Smooth muscle cell (in vitro differentiated cells): ENCODE measurements around the gene MOGAT3. TPM values are rescaled to one million over a fixed set of nuclear protein-coding genes. Genes with fewer than 3 reads are reported as not detected.

Experiments used
- DNase-seq: peaks from one replicate; lab custom pipeline; 2025; ENCODE audit not compliant: unreplicated experiment; lab: John Stamatoyannopoulos, UW
- H2AFZ ChIP-seq: fragments of 200-600 bp; sonication (generic); 2 replicates; pipeline ENCODE4 v1.6.0; 2016; ENCODE audit warnings: antibody characterized with exemption, low read depth, mild to moderate bottlenecking
- H3F3A ChIP-seq: fragments of 200-600 bp; sonication (generic); 2 replicates; pipeline ENCODE4 v1.6.0; 2017; ENCODE audit warnings: antibody characterized with exemption, low read depth
- H3K27ac ChIP-seq: fragments of 200-600 bp; sonication (generic); 2 replicates; pipeline ENCODE4 v1.5.1; 2016; ENCODE audit warnings: low read depth, mild to moderate bottlenecking
- H3K27me3 ChIP-seq: fragments of 200-600 bp; sonication (generic); 2 replicates; pipeline ENCODE4 v1.6.1; 2016; ENCODE audit warnings: low read depth, mild to moderate bottlenecking
- H3K36me3 ChIP-seq: fragments of 200-600 bp; sonication (generic); 2 replicates; pipeline ENCODE4 v1.5.1; 2016; ENCODE audit warnings: low read depth
- H3K4me1 ChIP-seq: fragments of 200-600 bp; sonication (generic); 2 replicates; pipeline ENCODE4 v1.5.1; 2016; ENCODE audit warnings: low read depth
- H3K4me2 ChIP-seq: fragments of 200-600 bp; sonication (generic); 2 replicates; pipeline ENCODE4 v1.6.0; 2016; ENCODE audit warnings: mild to moderate bottlenecking
- H3K4me3 ChIP-seq: fragments of 200-600 bp; sonication (generic); 2 replicates; pipeline ENCODE4 v1.5.1; 2016; ENCODE audit warnings: mild to moderate bottlenecking
- H3K79me2 ChIP-seq: fragments of 200-600 bp; sonication (generic); 2 replicates; pipeline ENCODE4 v1.6.0; 2016; ENCODE audit warnings: low read depth, mild to moderate bottlenecking
- H3K9ac ChIP-seq: fragments of 200-600 bp; sonication (generic); 2 replicates; pipeline ENCODE4 v1.6.0; 2016; ENCODE audit warnings: low read depth
- H3K9me3 ChIP-seq: fragments of 200-600 bp; sonication (generic); replicated peaks from 2 replicates; pipeline ENCODE4 v1.5.1; 2016; ENCODE audit warnings: low read depth
- H4K20me1 ChIP-seq: fragments of 200-600 bp; sonication (generic); 2 replicates; pipeline ENCODE4 v1.6.0; 2016; ENCODE audit warnings: low read depth
- CTCF ChIP-seq: fragments of 200-600 bp; sonication (generic); IDR thresholded peaks from 2 replicates; pipeline ENCODE4 v1.5.1; 2017; ENCODE audit warnings: borderline replicate concordance, mild to moderate bottlenecking, antibody characterized with exemption; ENCODE audit not compliant: insufficient read depth, poor library complexity, severe bottlenecking
- WGBS: methylation state at CpG from one replicate; pipeline ENCODE4 v1.1.7; 2016; ENCODE audit warnings: low lambda C conversion rate; 5-methylcytosine and 5-hydroxymethylcytosine counted together
- polyA plus RNA-seq: library from polyadenylated mRNA; unstranded; fragments of >200 nt; fragmentation: Nextera tagmentation; extraction: Ambion mirVana; gene quantifications from 2 replicates; pipeline ENCODE4 v1.2.1, GENCODE V29; 2016
- total RNA-seq: library from RNA; depleted of rRNA; stranded (reverse); fragments of >200 nt; gene quantifications from 2 replicates; pipeline ENCODE4 v1.2.3, GENCODE V29; 2014

Gene MOGAT3
- total and polyA plus RNA-seq, 2 experiments from 2014 or later = not detected

GRCh38 chr7:101163279-101164070 lies 37.4 kb downstream of the MOGAT3 start:
- no peaks in the 10 kb centered on the region for H3K36me3 ChIP-seq
- H3K27ac ChIP-seq = no peak overlapping the region
- peaks cover 38% of the 10 kb centered on the region for H3K4me1 ChIP-seq
- H3K79me2 ChIP-seq = no peaks in the 10 kb centered on the region
- H3K27me3 ChIP-seq = peaks cover 49% of the 10 kb centered on the region
- TF ChIP-seq CTCF = no peak
- WGBS = 0% methylated on average over 49 of the region's 92 CpGs
- H3K4me2 ChIP-seq = peak overlapping the region; percentile 81
- no peak overlapping the region for H3K9ac ChIP-seq
- H3F3A ChIP-seq = peaks cover 13% of the 10 kb centered on the region
- peaks cover 62% of the 10 kb centered on the region for H4K20me1 ChIP-seq
- H2AFZ ChIP-seq = no peak overlapping the region
- no peaks in the 10 kb centered on the region for H3K9me3 ChIP-seq
- peak overlapping the region; percentile 38 for H3K4me3 ChIP-seq
- DNase-seq = no peak

- Histone ChIP-seq H3K4me3 (peak overlapping the region; percentile 38), H3K27me3 (peaks cover 41% of the 10 kb centered on the region), H3K27ac (peak overlapping the region; percentile 31), H3K79me2 (no peaks in the 10 kb centered on the region), H3K9ac (no peak overlapping the region), H3K4me2 (peak overlapping the region; percentile 81), H3K4me1 (peaks cover 38% of the 10 kb centered on the region), H3K9me3 (no peaks in the 10 kb centered on the region), H3K36me3 (no peaks in the 10 kb centered on the region), H3F3A (peaks cover 8% of the 10 kb centered on the region), H2AFZ (no peak overlapping the region), H4K20me1 (peaks cover 70% of the 10 kb centered on the region)
- DNase-seq = no peak
- no peak for TF ChIP-seq CTCF
- 1% methylated on average over 40 of the region's 74 CpGs for WGBS
Measured at GRCh38 chr7:101162551-101163278, 38.1 kb downstream of the MOGAT3 start.

- WGBS = 43% methylated on average over 17 of the region's 17 CpGs
- Histone ChIP-seq H2AFZ (no peak overlapping the region), H3K9ac (no peak overlapping the region), H4K20me1 (peaks cover 76% of the 10 kb centered on the region), H3K4me2 (peak overlapping the region; percentile 81), H3K4me3 (no peak overlapping the region), H3F3A (peaks cover 3% of the 10 kb centered on the region), H3K79me2 (no peaks in the 10 kb centered on the region), H3K27ac (peak overlapping the region; percentile 31), H3K4me1 (peaks cover 32% of the 10 kb centered on the region), H3K36me3 (no peaks in the 10 kb centered on the region), H3K27me3 (peaks cover 40% of the 10 kb centered on the region), H3K9me3 (no peaks in the 10 kb centered on the region)
- no peak for DNase-seq
- TF ChIP-seq CTCF = no peak
Measured at GRCh38 chr7:101161692-101162471, 39.0 kb downstream of the MOGAT3 start.
